Stimulated activated CD8-positive, alpha-beta memory T cell treated with anti-CD3 and anti-CD28 coated beads, Interleukin-7, amount 100 ng/mL, for 1 hour (primary cell): Measurements from ENCODE around the gene DLL4.
"Not testable (repeated sequence)": the region's sequence is repeated elsewhere in the genome, so short reads cannot be mapped to it uniquely, and the experiment has no call there.

ENCODE experiments used
- DNase-seq, 2 donors: peaks; one replicate each; pipeline ENCODE4 v3.0.0-alpha.2; 2020; ENCODE audit warnings: low read depth in 2 of 2

DLL4 gene

GRCh38 chr15:40958723-40959122 lies 29.6 kb downstream of the DLL4 start:
- DNase-seq, result no peak

GRCh38 chr15:40959331-40960141 lies 30.4 kb downstream of the DLL4 start:
- DNase-seq, result no peak

- DNase-seq, result no peak
These were observed 31.2 kb downstream of the DLL4 start for GRCh38 chr15:40960151-40960885.

- DNase-seq, result no peak
These were observed 31.8 kb downstream of the DLL4 start for GRCh38 chr15:40960925-40961324.

GRCh38 chr15:40961740-40962139 lies 32.6 kb downstream of the DLL4 start:
- not testable (repeated sequence) for DNase-seq

- DNase-seq, result not testable (repeated sequence)
These were observed 33.2 kb downstream of the DLL4 start for GRCh38 chr15:40962317-40962716.

- no peak for DNase-seq
These were observed 34.1 kb downstream of the DLL4 start for GRCh38 chr15:40963201-40963600.

GRCh38 chr15:40964006-40964405 lies 34.9 kb downstream of the DLL4 start:
- no peak for DNase-seq

GRCh38 chr15:40964634-40965033 lies 35.5 kb downstream of the DLL4 start:
- DNase-seq, result no peak

- DNase-seq, result no peak
These were observed 39.3 kb downstream of the DLL4 start for GRCh38 chr15:40968290-40969085.

- no peak for DNase-seq
These were observed 40.2 kb downstream of the DLL4 start for GRCh38 chr15:40969363-40969762.

- DNase-seq, result no peak
These were observed 45.7 kb downstream of the DLL4 start for GRCh38 chr15:40974879-40975278.

- DNase-seq, result no peak
These were observed 47.7 kb downstream of the DLL4 start for GRCh38 chr15:40976819-40977218.

GRCh38 chr15:40978141-40978540 lies 49.0 kb downstream of the DLL4 start:
- no peak for DNase-seq

- DNase-seq, result no peak
These were observed 49.4 kb downstream of the DLL4 start for GRCh38 chr15:40978562-40978961.

GRCh38 chr15:40981186-40981585 lies 52.0 kb downstream of the DLL4 start:
- no peak for DNase-seq

- DNase-seq, result no peak
These were observed 53.7 kb downstream of the DLL4 start for GRCh38 chr15:40982855-40983254.

GRCh38 chr15:40984406-40984805 lies 55.3 kb downstream of the DLL4 start:
- DNase-seq, result no peak

- no peak for DNase-seq
These were observed 55.8 kb downstream of the DLL4 start for GRCh38 chr15:40984964-40985363.

- no peak for DNase-seq
These were observed 56.6 kb downstream of the DLL4 start for GRCh38 chr15:40985541-40986330.

- no peak for DNase-seq
These were observed 57.7 kb downstream of the DLL4 start for GRCh38 chr15:40986820-40987219.

- no peak for DNase-seq
These were observed 59.0 kb downstream of the DLL4 start for GRCh38 chr15:40988156-40988555.
